ENCODE data around the gene SDF2. TPM values are rescaled to one million over a fixed set of nuclear protein-coding genes. Genes with fewer than 3 reads are reported as not detected.
A peak's percentile ranks its signal among the peaks of the same experiment; 100 is the strongest.

Gene SDF2
- total RNA-seq (2011; cell fraction: chromatin; rRNA removed; ENCODE audit: low replicate concordance): 97.5 and 114 TPM in 2 replicates
- 81.0 and 84.6 TPM in 2 replicates for total RNA-seq (2011; cell fraction: nucleolus; rRNA removed)
- total RNA-seq (2011; cell fraction: nucleoplasm; rRNA removed): 98.7 and 130 TPM in 2 replicates
- total RNA-seq (2014; rRNA removed) (41.2 and 46.7 TPM in 2 replicates), total RNA-seq (2014; rRNA removed; fragmentation: Illumina TruSeq; extraction: Trizol) (62.7 and 64.0 TPM in 2 replicates), total RNA-seq (2015; rRNA removed; fragmentation: Illumina TruSeq; extraction: Trizol) (50.2 and 51.6 TPM in 2 replicates), total RNA-seq (2021) (45.7 and 50.0 TPM in 2 replicates), polyA plus RNA-seq (2011; rRNA removed) (56.1 and 77.2 TPM in 2 replicates), polyA plus RNA-seq (2014; fragmentation: Illumina TruSeq; extraction: Trizol) (62.1 and 67.0 TPM in 2 replicates), polyA plus RNA-seq (2014; fragmentation: Nextera tagmentation; extraction: Ambion mirVana) (100 to 1,000 TPM; 116 to 132 TPM), polyA plus RNA-seq (2014; rRNA removed) (60.8 and 65.6 TPM in 2 replicates), polyA minus RNA-seq (2011; rRNA and poly(A)+ RNA removed) (41.3 and 62.3 TPM in 2 replicates), Bru-seq, nascent RNA (percentile 84 among the genes with signal in this experiment), BruChase-seq, experiment 1, labeled RNA remaining after a 2-hour chase (percentile 87 among the genes with signal in this experiment), BruChase-seq, experiment 2, labeled RNA remaining after a 6-hour chase (percentile 86 among the genes with signal in this experiment)
- 62.2 and 71.5 TPM in 2 replicates for polyA plus RNA-seq (2011; cell fraction: cytosol; rRNA removed)
- 39.9 and 51.1 TPM in 2 replicates for polyA plus RNA-seq (2011; cell fraction: nucleus; rRNA removed)
- polyA plus RNA-seq (2012): 54.9 and 62.2 TPM in 2 replicates
- polyA minus RNA-seq (2011; cell fraction: cytosol; rRNA and poly(A)+ RNA removed): 15.9 and 31.3 TPM in 2 replicates
- 11.8 and 15.2 TPM in 2 replicates for polyA minus RNA-seq (2011; cell fraction: nucleus; rRNA and poly(A)+ RNA removed)
- long read RNA-seq, experiment 1, transcript SDF2-209 (4 exons, 735 nt): minor isoform, 5 of 89 reads
- long read RNA-seq, experiment 1, transcript SDF2-208 (2 exons, 1,342 nt): minor isoform, 6 of 89 reads
- long read RNA-seq, experiment 1, transcript SDF2-210 (3 exons, 1,025 nt): minor isoform, 14 of 89 reads
- long read RNA-seq, experiment 1, transcript SDF2-201 (3 exons, 1,568 nt): major isoform, 33 of 89 reads
- long read RNA-seq, experiment 1, partial matches to known transcripts: 0 of 89 reads
- long read RNA-seq, experiment 1, other reads (novel, unspliced or antisense): 26 of 89 reads
- long read RNA-seq, experiment 2, transcript SDF2-204 (4 exons, 583 nt): minor isoform, 6 of 59 reads
- long read RNA-seq, experiment 2, transcript SDF2-210 (3 exons, 1,025 nt): minor isoform, 11 of 59 reads
- long read RNA-seq, experiment 2, transcript SDF2-201 (3 exons, 1,568 nt): major isoform, 23 of 59 reads
- long read RNA-seq, experiment 2, partial matches to known transcripts: 3 of 59 reads
- long read RNA-seq, experiment 2, other reads (novel, unspliced or antisense): 10 of 59 reads
- long read RNA-seq, experiment 3, transcript SDF2-210 (3 exons, 1,025 nt): minor isoform, 12 of 60 reads
- long read RNA-seq, experiment 3, transcript SDF2-201 (3 exons, 1,568 nt): major isoform, 32 of 60 reads
- long read RNA-seq, experiment 3, partial matches to known transcripts: 0 of 60 reads
- long read RNA-seq, experiment 3, other reads (novel, unspliced or antisense): 13 of 60 reads

DNA sequence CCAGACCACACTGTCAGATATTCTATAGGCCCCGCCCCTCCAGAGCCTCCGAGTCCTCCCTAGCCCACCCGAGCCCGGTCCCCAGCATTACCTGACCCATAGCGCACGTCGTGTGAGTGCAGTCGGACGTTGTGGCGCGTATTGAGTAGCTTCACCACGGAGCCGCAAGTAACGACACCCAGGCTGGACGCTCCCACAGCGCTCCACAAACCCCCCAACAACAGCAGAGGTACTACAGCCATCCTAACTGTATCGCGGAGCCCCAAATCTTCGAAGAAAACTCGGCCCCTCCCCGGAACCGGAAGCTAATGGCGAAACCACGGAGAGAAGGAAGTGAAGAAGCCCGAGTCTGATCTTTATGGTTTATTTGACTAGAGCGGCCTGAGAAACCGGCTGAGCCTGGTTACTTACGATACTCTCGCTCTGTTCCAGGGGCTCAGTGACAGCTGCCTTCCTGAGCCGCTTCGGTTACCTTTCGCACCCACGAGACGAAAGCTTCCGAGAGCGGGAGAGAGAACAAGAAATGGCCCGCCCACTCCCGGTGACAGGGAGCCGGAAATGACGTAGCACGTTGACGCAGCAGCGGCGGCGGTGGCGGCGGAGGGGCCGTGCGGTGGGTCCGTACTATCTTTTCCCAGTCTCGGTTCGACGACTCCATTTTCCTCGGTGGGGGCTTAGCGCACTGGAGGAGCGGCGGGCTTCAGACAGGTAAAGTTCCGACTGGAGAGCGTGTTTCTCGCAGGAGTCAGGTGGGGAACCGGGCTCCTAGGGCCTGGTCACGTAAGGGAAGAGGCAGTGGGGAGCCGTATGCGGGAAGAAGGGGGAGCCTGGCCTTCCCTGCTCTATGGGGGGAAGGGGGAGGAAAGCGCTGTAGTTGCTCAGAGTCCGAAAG, at the start of gene SDF2, which contains the start of gene SUPT6H:
TSS of gene SDF2 (minus strand) at position 272 of the 892 bp plus-strand sequence. CDS start at position 242, 30 bp downstream.
TSS of gene SUPT6H (plus strand) at position 571 of the 892 bp plus-strand sequence. CDS start 11,197 bp downstream, outside the sequence.
- Histone ChIP-seq H4K20me1 (replicated peaks; ENCODE audit: control insufficient read depth, insufficient read depth, low read length) (peaks cover 5% of the 10 kb centered on the region; the same call in 1 of the 2 replicates), H3K79me2 (ENCODE audit: control insufficient read depth, insufficient read depth, low read length) (peaks cover 78% of the 10 kb centered on the region), H3K27me3 (ENCODE audit: control insufficient read depth in 2 of 2, insufficient read depth in 2 of 2, low read length in 2 of 2) (no peaks in the 10 kb centered on the region), H3K4me2 (ENCODE audit: insufficient read depth, low read length) (peak within 1 kb of the TSS; percentile 97), H3K9ac (ENCODE audit: insufficient read depth in 1 of 2, low read depth in 2 of 2, low read length in 2 of 2) (peak within 1 kb of the TSS; percentile 96), H3K9me3 (replicated peaks; ENCODE audit: control insufficient read depth, insufficient read depth, low read depth, low read length) (no peaks in the 10 kb centered on the region), H3K4me3 (peak within 1 kb of the TSS; percentile 61), H3K9me1 (ENCODE audit: control insufficient read depth, insufficient read depth, low read length) (peaks cover 4% of the 10 kb centered on the region), H3K4me1 (replicated peaks in 1 of 2; ENCODE audit: control insufficient read depth in 2 of 2, insufficient read depth in 2 of 2, low read length in 2 of 2) (peaks cover 6 to 10% of the 10 kb centered on the region in 2 experiments; a peak in 3 of 5 replicates), H3K27ac (ENCODE audit: extremely low read depth, low read depth, low read length) (peak within 1 kb of the TSS; percentile 98), H3K36me3 (ENCODE audit: control insufficient read depth, insufficient read depth, low read length) (peaks cover 58% of the 10 kb centered on the region), H2AFZ (ENCODE audit: low read depth, low read length) (peak within 1 kb of the TSS; percentile 99)
- FAIRE-seq: peak; percentile 80
- WGBS (ENCODE audit: insufficient coverage, low coverage, missing lambda C conversion rate): 1% methylated on average over 66 of the region's 66 CpGs
- ATAC-seq: peak; percentile 89
- in situ Hi-C loops (cut with MboI) (no loop called here), intact Hi-C loops (cut with micrococcal nuclease) (no loop called here)
- CTCF ChIA-PET (ENCODE audit: low intra/inter-chr PET ratio): interaction anchor here (0.9 to 1.3 kb wide), 2 partner anchors 15 kb away, joined by 4 to 5 read pairs; no protein-coding TSS in a partner anchor
- POLR2A ChIA-PET: interaction anchor here (0.6 to 3.9 kb wide), 33 partner anchors 9 to 458 kb away, joined by 3 to 54 read pairs (median 5); partner anchors contain the start of genes BLTP2 and RPL23A
- BruUV-seq (replicated peaks): TSS peak; percentile 75
- peak; percentile 92 to 97 (median 94) for DNase-seq (ENCODE audit: extremely low read depth in 1 of 4, low spot score in 3 of 4)
- TF ChIP-seq RBM14 (IDR thresholded peaks at IDR 0.05; ENCODE audit: borderline replicate concordance, insufficient read depth, low read depth, low read length) (no peak), HCFC1 (IDR thresholded peaks at IDR 0.05; ENCODE audit: low read depth, low read length) (peak; percentile 59), SIN3B (IDR thresholded peaks at IDR 0.05; ENCODE audit: low read depth) (peak; percentile 91), NEUROD1 (IDR thresholded peaks at IDR 0.05; ENCODE audit: borderline replicate concordance, low read depth, low read length, partially characterized antibody) (peak; percentile 24), XRCC4 (IDR thresholded peaks at IDR 0.05; ENCODE audit: extremely low read depth, insufficient read depth, insufficient read length) (no peak), MAX (CRISPR knock-in tag; IDR thresholded peaks at IDR 0.05) (peak; percentile 39; the same call in 1 of the 2 replicates)
- TF ChIP-seq, protein P1, sequence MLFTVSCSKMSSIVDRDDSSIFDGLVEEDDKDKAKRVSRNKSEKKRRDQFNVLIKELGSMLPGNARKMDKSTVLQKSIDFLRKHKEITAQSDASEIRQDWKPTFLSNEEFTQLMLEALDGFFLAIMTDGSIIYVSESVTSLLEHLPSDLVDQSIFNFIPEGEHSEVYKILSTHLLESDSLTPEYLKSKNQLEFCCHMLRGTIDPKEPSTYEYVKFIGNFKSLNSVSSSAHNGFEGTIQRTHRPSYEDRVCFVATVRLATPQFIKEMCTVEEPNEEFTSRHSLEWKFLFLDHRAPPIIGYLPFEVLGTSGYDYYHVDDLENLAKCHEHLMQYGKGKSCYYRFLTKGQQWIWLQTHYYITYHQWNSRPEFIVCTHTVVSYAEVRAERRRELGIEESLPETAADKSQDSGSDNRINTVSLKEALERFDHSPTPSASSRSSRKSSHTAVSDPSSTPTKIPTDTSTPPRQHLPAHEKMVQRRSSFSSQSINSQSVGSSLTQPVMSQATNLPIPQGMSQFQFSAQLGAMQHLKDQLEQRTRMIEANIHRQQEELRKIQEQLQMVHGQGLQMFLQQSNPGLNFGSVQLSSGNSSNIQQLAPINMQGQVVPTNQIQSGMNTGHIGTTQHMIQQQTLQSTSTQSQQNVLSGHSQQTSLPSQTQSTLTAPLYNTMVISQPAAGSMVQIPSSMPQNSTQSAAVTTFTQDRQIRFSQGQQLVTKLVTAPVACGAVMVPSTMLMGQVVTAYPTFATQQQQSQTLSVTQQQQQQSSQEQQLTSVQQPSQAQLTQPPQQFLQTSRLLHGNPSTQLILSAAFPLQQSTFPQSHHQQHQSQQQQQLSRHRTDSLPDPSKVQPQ (CRISPR knock-in tag; IDR thresholded peaks at IDR 0.05; ENCODE audit: borderline replicate concordance): no peak
- TF ChIP-seq, protein P2, sequence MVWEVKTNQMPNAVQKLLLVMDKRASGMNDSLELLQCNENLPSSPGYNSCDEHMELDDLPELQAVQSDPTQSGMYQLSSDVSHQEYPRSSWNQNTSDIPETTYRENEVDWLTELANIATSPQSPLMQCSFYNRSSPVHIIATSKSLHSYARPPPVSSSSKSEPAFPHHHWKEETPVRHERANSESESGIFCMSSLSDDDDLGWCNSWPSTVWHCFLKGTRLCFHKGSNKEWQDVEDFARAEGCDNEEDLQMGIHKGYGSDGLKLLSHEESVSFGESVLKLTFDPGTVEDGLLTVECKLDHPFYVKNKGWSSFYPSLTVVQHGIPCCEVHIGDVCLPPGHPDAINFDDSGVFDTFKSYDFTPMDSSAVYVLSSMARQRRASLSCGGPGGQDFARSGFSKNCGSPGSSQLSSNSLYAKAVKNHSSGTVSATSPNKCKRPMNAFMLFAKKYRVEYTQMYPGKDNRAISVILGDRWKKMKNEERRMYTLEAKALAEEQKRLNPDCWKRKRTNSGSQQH (CRISPR knock-in tag; IDR thresholded peaks at IDR 0.05): 0 out of 2 replicates have a peak, but pooled peaks have one; percentile 7
